GM12865 (cell line): Measurements from ENCODE around the gene MARF1.
"Not testable (repeated sequence)": the region's sequence is repeated elsewhere in the genome, so short reads cannot be mapped to it uniquely, and the experiment has no call there.

Experiments
- DNase-seq: peaks from one replicate; pipeline ENCODE4 v3.0.0; 2010; ENCODE audit warnings: low read depth
- H3K4me3 ChIP-seq: 2 replicates; pipeline ENCODE4 v1.5.1; 2011; ENCODE audit warnings: mild to moderate bottlenecking, low read depth, low read length, control low read depth
- CTCF ChIP-seq: IDR thresholded peaks from 2 replicates; pipeline ENCODE4 v1.5.1; 2011; ENCODE audit warnings: low read length, control low read depth, low read depth, inconsistent platforms; ENCODE audit not compliant: insufficient read depth; ENCODE audit errors: missing control alignments

The MARF1 gene

GRCh38 chr16:15552507-15552906, 90.4 kb downstream of the MARF1 start:
- no peak for DNase-seq
- TF ChIP-seq CTCF, result no peak
- H3K4me3 ChIP-seq, result no peak overlapping the region

GRCh38 chr16:15548482-15548891, 94.5 kb downstream of the MARF1 start:
- H3K4me3 ChIP-seq, result no peak overlapping the region
- no peak for DNase-seq
- TF ChIP-seq CTCF, result no peak

- H3K4me3 ChIP-seq, result no peak overlapping the region
- DNase-seq, result no peak
- no peak for TF ChIP-seq CTCF
These were observed 95.2 kb downstream of the MARF1 start for GRCh38 chr16:15547768-15548096.

- DNase-seq, H3K4me3 ChIP-seq: not testable (repeated sequence)
These were observed 95.7 kb downstream of the MARF1 start for GRCh38 chr16:15547072-15547767.

- H3K4me3 ChIP-seq, result no peak overlapping the region
- TF ChIP-seq CTCF, result no peak
- no peak for DNase-seq
These were observed 97.4 kb downstream of the MARF1 start for GRCh38 chr16:15545544-15545943.

- DNase-seq, result no peak
- H3K4me3 ChIP-seq, result no peak overlapping the region
- no peak for TF ChIP-seq CTCF
These were observed 98.5 kb downstream of the MARF1 start for GRCh38 chr16:15544405-15544804.
